SK-N-MC (cell line): ENCODE data around the gene SMARCD3.

ENCODE experiments used
- EZH2 ChIP-seq: fragments of 200-600 bp; sonication (generic); IDR thresholded peaks from one replicate; pipeline ENCODE4 v1.6.1; 2017; ENCODE audit warnings: antibody characterized with exemption
- POLR2AphosphoS5 ChIP-seq: IDR thresholded peaks from 2 replicates; pipeline ENCODE4 v1.6.1; 2012; ENCODE audit warnings: mild to moderate bottlenecking, low read depth, low read length, borderline replicate concordance

DNA sequence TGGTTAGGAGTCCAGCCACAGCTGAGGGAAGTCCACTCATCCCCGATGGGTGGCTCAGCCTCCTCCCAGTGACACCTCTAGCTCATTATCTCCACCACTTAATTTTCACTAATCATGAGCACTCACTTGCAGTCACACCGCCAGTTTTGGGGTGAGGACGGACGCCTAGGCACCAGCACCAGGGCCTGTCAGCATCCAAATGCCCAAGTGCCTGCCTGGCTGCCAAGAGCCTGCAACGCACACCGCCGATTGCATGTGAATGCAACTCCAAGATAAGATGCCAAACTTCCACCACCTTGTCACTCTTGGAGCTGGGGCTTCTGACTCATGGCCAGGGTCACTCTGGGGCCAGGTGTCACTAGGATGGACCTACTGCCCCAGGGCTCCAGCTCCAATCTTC, 24.4 kb upstream of the SMARCD3 start:
- TF ChIP-seq EZH2, result no peak
- no peak for TF ChIP-seq POLR2AphosphoS5
